ENCODE data around the gene IFT122. TPM values are rescaled to one million over a fixed set of nuclear protein-coding genes. Genes with fewer than 3 reads are reported as not detected.
A peak's percentile ranks its signal among the peaks of the same experiment; 100 is the strongest.
"Not testable (repeated sequence)": the region's sequence is repeated elsewhere in the genome, so short reads cannot be mapped to it uniquely, and the experiment has no call there.

Gene IFT122
- 12.3 and 13.7 TPM in 2 replicates for total RNA-seq

GRCh38 chr3:129439817-129440617 is at the start of gene IFT122, which contains the start of gene MBD4:
IFT122 (plus strand) TSS chr3:129440224; CDS start chr3:129440331, 107 bp downstream.
MBD4 (minus strand) TSS chr3:129439948; CDS start chr3:129439833, 115 bp downstream.
- H3K27me3 Mint-ChIP-seq, result no peaks in the 10 kb centered on the region
- DNase-seq, result peak; percentile 100
- peak within 1 kb of the TSS; percentile 94 for H3K4me3 Mint-ChIP-seq
- intact Hi-C loops (cut with micrococcal nuclease), result loop anchor here (1.0 to 10.0 kb wide), 8 partner anchors 12 to 790 kb away; partner anchors contain the start of genes CNBP, EFCAB12, RPN1 and TMCC1
- peaks cover 55% of the 10 kb centered on the region for H3K4me1 Mint-ChIP-seq
- H3K9me3 Mint-ChIP-seq, result no peaks in the 10 kb centered on the region
- H3K36me3 Mint-ChIP-seq (ENCODE audit: low read depth), result peaks cover 35% of the 10 kb centered on the region
- H3K27ac Mint-ChIP-seq, result peak within 1 kb of the TSS; percentile 99

GRCh38 chr3:129391583-129391982 is 48.4 kb upstream of the IFT122 start:
- H3K4me3 Mint-ChIP-seq; DNase-seq; H3K27me3 Mint-ChIP-seq; H3K9me3 Mint-ChIP-seq; intact Hi-C loops (cut with micrococcal nuclease); H3K4me1 Mint-ChIP-seq: not testable (repeated sequence)
- peaks cover 50% of the 10 kb centered on the region for H3K36me3 Mint-ChIP-seq (ENCODE audit: low read depth)
- H3K27ac Mint-ChIP-seq, result peak overlapping the region; percentile 13

- intact Hi-C loops (cut with micrococcal nuclease); H3K9me3 Mint-ChIP-seq; DNase-seq; H3K4me3 Mint-ChIP-seq; H3K27me3 Mint-ChIP-seq; H3K27ac Mint-ChIP-seq: not testable (repeated sequence)
- Mint-ChIP-seq H3K4me1 (peaks cover 14% of the 10 kb centered on the region), H3K36me3 (ENCODE audit: low read depth) (peaks cover 49% of the 10 kb centered on the region)
These were observed 47.7 kb upstream of the IFT122 start for GRCh38 chr3:129392106-129392887.

GRCh38 chr3:129393271-129393670 is 46.8 kb upstream of the IFT122 start:
- H3K4me3 Mint-ChIP-seq, result no peak overlapping the region
- no peak for DNase-seq
- H3K9me3 Mint-ChIP-seq, result no peaks in the 10 kb centered on the region
- H3K4me1 Mint-ChIP-seq, result peaks cover 22% of the 10 kb centered on the region
- H3K27me3 Mint-ChIP-seq, result no peaks in the 10 kb centered on the region
- intact Hi-C loops (cut with micrococcal nuclease), result no loop called here
- peaks cover 45% of the 10 kb centered on the region for H3K36me3 Mint-ChIP-seq (ENCODE audit: low read depth)
- no peak overlapping the region for H3K27ac Mint-ChIP-seq

GRCh38 chr3:129393760-129394564 is 46.1 kb upstream of the IFT122 start:
- H3K4me3 Mint-ChIP-seq; H3K27ac Mint-ChIP-seq; H3K27me3 Mint-ChIP-seq; DNase-seq; H3K9me3 Mint-ChIP-seq; intact Hi-C loops (cut with micrococcal nuclease): not testable (repeated sequence)
- Mint-ChIP-seq H3K36me3 (ENCODE audit: low read depth) (peaks cover 44% of the 10 kb centered on the region), H3K4me1 (peaks cover 27% of the 10 kb centered on the region)

- Mint-ChIP-seq H3K4me1 (peaks cover 31% of the 10 kb centered on the region), H3K36me3 (ENCODE audit: low read depth) (peaks cover 24% of the 10 kb centered on the region), H3K27me3 (no peaks in the 10 kb centered on the region), H3K27ac (peak overlapping the region; percentile 92), H3K9me3 (no peaks in the 10 kb centered on the region), H3K4me3 (peak overlapping the region; percentile 91)
- intact Hi-C loops (cut with micrococcal nuclease), result loop anchor here (1.0 to 2.0 kb wide), 5 partner anchors 30 to 1346 kb away; partner anchors contain the start of genes EFCAB12, HMCES, IFT122 and RPN1
- DNase-seq, result no peak
These were observed 41.2 kb upstream of the IFT122 start for GRCh38 chr3:129398803-129399144.

- DNase-seq, result peak; percentile 93
- peak overlapping the region; percentile 92 for H3K27ac Mint-ChIP-seq
- peak overlapping the region; percentile 91 for H3K4me3 Mint-ChIP-seq
- H3K36me3 Mint-ChIP-seq (ENCODE audit: low read depth), result peaks cover 22% of the 10 kb centered on the region
- H3K9me3 Mint-ChIP-seq, result no peaks in the 10 kb centered on the region
- peaks cover 31% of the 10 kb centered on the region for H3K4me1 Mint-ChIP-seq
- intact Hi-C loops (cut with micrococcal nuclease), result loop anchor here (1.0 to 2.0 kb wide), 5 partner anchors 29 to 1347 kb away; partner anchors contain the start of genes EFCAB12, HMCES, IFT122 and RPN1
- no peaks in the 10 kb centered on the region for H3K27me3 Mint-ChIP-seq
These were observed 40.7 kb upstream of the IFT122 start for GRCh38 chr3:129399145-129399894.

GRCh38 chr3:129399895-129400357 is 40.1 kb upstream of the IFT122 start:
- DNase-seq, result no peak
- Mint-ChIP-seq H3K9me3 (no peaks in the 10 kb centered on the region), H3K4me1 (peaks cover 31% of the 10 kb centered on the region), H3K36me3 (ENCODE audit: low read depth) (peaks cover 22% of the 10 kb centered on the region), H3K27ac (peak overlapping the region; percentile 92), H3K27me3 (no peaks in the 10 kb centered on the region), H3K4me3 (peak overlapping the region; percentile 91)
- intact Hi-C loops (cut with micrococcal nuclease), result loop anchor here (1.0 to 2.0 kb wide), 5 partner anchors 28 to 1347 kb away; partner anchors contain the start of genes EFCAB12, HMCES, IFT122 and RPN1

GRCh38 chr3:129402210-129402609 is 37.8 kb upstream of the IFT122 start:
- Mint-ChIP-seq H3K9me3 (no peaks in the 10 kb centered on the region), H3K4me3 (no peak overlapping the region), H3K27me3 (no peaks in the 10 kb centered on the region), H3K4me1 (peaks cover 18% of the 10 kb centered on the region), H3K36me3 (ENCODE audit: low read depth) (peaks cover 8% of the 10 kb centered on the region), H3K27ac (no peak overlapping the region)
- intact Hi-C loops (cut with micrococcal nuclease), result no loop called here
- DNase-seq, result no peak

GRCh38 chr3:129402616-129403015 is 37.4 kb upstream of the IFT122 start:
- H3K36me3 Mint-ChIP-seq (ENCODE audit: low read depth), result peaks cover 4% of the 10 kb centered on the region
- intact Hi-C loops (cut with micrococcal nuclease), result no loop called here
- peaks cover 14% of the 10 kb centered on the region for H3K4me1 Mint-ChIP-seq
- no peak overlapping the region for H3K27ac Mint-ChIP-seq
- H3K9me3 Mint-ChIP-seq, result no peaks in the 10 kb centered on the region
- H3K4me3 Mint-ChIP-seq, result no peak overlapping the region
- no peaks in the 10 kb centered on the region for H3K27me3 Mint-ChIP-seq
- no peak for DNase-seq

GRCh38 chr3:129403450-129403849 is 36.6 kb upstream of the IFT122 start:
- no peak overlapping the region for H3K27ac Mint-ChIP-seq
- peaks cover 7% of the 10 kb centered on the region for H3K4me1 Mint-ChIP-seq
- no peaks in the 10 kb centered on the region for H3K27me3 Mint-ChIP-seq
- peaks cover 4% of the 10 kb centered on the region for H3K36me3 Mint-ChIP-seq (ENCODE audit: low read depth)
- intact Hi-C loops (cut with micrococcal nuclease), result no loop called here
- no peak overlapping the region for H3K4me3 Mint-ChIP-seq
- DNase-seq, result no peak
- H3K9me3 Mint-ChIP-seq, result no peaks in the 10 kb centered on the region

- intact Hi-C loops (cut with micrococcal nuclease), result no loop called here
- no peak overlapping the region for H3K4me3 Mint-ChIP-seq
- H3K4me1 Mint-ChIP-seq, result peaks cover 4% of the 10 kb centered on the region
- no peak for DNase-seq
- H3K9me3 Mint-ChIP-seq, result no peaks in the 10 kb centered on the region
- H3K36me3 Mint-ChIP-seq (ENCODE audit: low read depth), result no peaks in the 10 kb centered on the region
- no peaks in the 10 kb centered on the region for H3K27me3 Mint-ChIP-seq
- no peak overlapping the region for H3K27ac Mint-ChIP-seq
These were observed 35.9 kb upstream of the IFT122 start for GRCh38 chr3:129404130-129404529.

GRCh38 chr3:129404610-129405009 is 35.4 kb upstream of the IFT122 start:
- no peak overlapping the region for H3K4me3 Mint-ChIP-seq
- peaks cover 1% of the 10 kb centered on the region for H3K4me1 Mint-ChIP-seq
- no peaks in the 10 kb centered on the region for H3K36me3 Mint-ChIP-seq (ENCODE audit: low read depth)
- DNase-seq, result no peak
- intact Hi-C loops (cut with micrococcal nuclease), result no loop called here
- H3K27me3 Mint-ChIP-seq, result no peaks in the 10 kb centered on the region
- no peaks in the 10 kb centered on the region for H3K9me3 Mint-ChIP-seq
- H3K27ac Mint-ChIP-seq, result no peak overlapping the region
